Peyer's patch (tissue), 4 donors: ENCODE data around the gene ZKSCAN5. TPM values are rescaled to one million over a fixed set of nuclear protein-coding genes. Genes with fewer than 3 reads are reported as not detected.
"Not testable (repeated sequence)": the region's sequence is repeated elsewhere in the genome, so short reads cannot be mapped to it uniquely, and the experiment has no call there.

ENCODE experiments used
- DNase-seq, 3 donors: peaks; one replicate each; pipeline ENCODE4 v3.0.0-alpha.2; 2017 to 2019
- H3K27ac ChIP-seq, 4 donors: fragments of 200-600 bp; sonication (generic); one replicate each; pipeline ENCODE4 v1.5.1; 2016 to 2019
- H3K27me3 ChIP-seq, 2 donors: fragments of 200-600 bp; sonication (generic); one replicate each; pipeline ENCODE4 v1.5.1; 2019
- H3K36me3 ChIP-seq, 3 donors: fragments of 200-600 bp; sonication (generic); one replicate each; pipeline ENCODE4 v1.5.1; 2016 to 2019
- H3K4me1 ChIP-seq, 4 donors: fragments of 200-600 bp; sonication (generic); one replicate each; pipeline ENCODE4 v1.5.1; 2016 to 2019
- H3K4me3 ChIP-seq, 4 donors: fragments of 200-600 bp; sonication (generic); 1 replicate in 3 of 4; 2 replicates in 1 of 4; pipeline ENCODE4 v1.5.1; 2016 to 2019; ENCODE audit warnings: mild to moderate bottlenecking in 1 of 4
- H3K9me3 ChIP-seq, 4 donors: fragments of 200-600 bp; sonication (generic); one replicate each; pipeline ENCODE4 v1.5.1; 2016 to 2019; ENCODE audit warnings: mild to moderate bottlenecking in 1 of 4
- POLR2A ChIP-seq, 2 donors: fragments of 450-650 bp; IDR thresholded peaks; one replicate each; pipeline ENCODE4 v1.5.1; 2017; ENCODE audit warnings: antibody characterized with exemption in 2 of 2, mild to moderate bottlenecking in 2 of 2, moderate library complexity in 2 of 2
- total RNA-seq, 4 donors: library from RNA; depleted of rRNA; stranded (reverse); fragments of >200 nt; gene quantifications; one replicate each; pipeline ENCODE4 v1.1.0, GENCODE V29; 2016
- TF ChIP-seq, protein P1 (sequence below), 6 experiments: fragments of 450-650 bp in 4 of 6; fragments of 200-600 bp in 2 of 6; sonication (generic) in 1 of 6; IDR thresholded peaks; one replicate each; pipeline ENCODE4 v1.5.1; 2017 to 2019; ENCODE audit warnings: antibody characterized with exemption in 6 of 6, mild to moderate bottlenecking in 3 of 6, moderate library complexity in 1 of 6

Gene ZKSCAN5
- total RNA-seq, 4 donors from 2014 or later = 7.2 to 20.6 (median 11.7) TPM

- no peak overlapping the region for H3K4me3 ChIP-seq
- no peak for DNase-seq
- H3K4me1 ChIP-seq = peaks cover 0 to 8% (median 1%) of the 10 kb centered on the region in 4 donors
- H3K9me3 ChIP-seq = no peaks in the 10 kb centered on the region
- peaks cover 0 to 27% (median 0%) of the 10 kb centered on the region in 3 donors for H3K36me3 ChIP-seq
- H3K27ac ChIP-seq = no peak overlapping the region
- no peaks in the 10 kb centered on the region for H3K27me3 ChIP-seq
- no peak for TF ChIP-seq POLR2A (IDR thresholded peaks at IDR 0.05)
- TF ChIP-seq, protein P1, sequence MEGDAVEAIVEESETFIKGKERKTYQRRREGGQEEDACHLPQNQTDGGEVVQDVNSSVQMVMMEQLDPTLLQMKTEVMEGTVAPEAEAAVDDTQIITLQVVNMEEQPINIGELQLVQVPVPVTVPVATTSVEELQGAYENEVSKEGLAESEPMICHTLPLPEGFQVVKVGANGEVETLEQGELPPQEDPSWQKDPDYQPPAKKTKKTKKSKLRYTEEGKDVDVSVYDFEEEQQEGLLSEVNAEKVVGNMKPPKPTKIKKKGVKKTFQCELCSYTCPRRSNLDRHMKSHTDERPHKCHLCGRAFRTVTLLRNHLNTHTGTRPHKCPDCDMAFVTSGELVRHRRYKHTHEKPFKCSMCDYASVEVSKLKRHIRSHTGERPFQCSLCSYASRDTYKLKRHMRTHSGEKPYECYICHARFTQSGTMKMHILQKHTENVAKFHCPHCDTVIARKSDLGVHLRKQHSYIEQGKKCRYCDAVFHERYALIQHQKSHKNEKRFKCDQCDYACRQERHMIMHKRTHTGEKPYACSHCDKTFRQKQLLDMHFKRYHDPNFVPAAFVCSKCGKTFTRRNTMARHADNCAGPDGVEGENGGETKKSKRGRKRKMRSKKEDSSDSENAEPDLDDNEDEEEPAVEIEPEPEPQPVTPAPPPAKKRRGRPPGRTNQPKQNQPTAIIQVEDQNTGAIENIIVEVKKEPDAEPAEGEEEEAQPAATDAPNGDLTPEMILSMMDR (IDR thresholded peaks at IDR 0.05) = no peak
These were observed 71.8 kb downstream of the ZKSCAN5 start for GRCh38 chr7:99576251-99576650.

GRCh38 chr7:99579281-99579955, 75.0 kb downstream of the ZKSCAN5 start:
- no peaks in the 10 kb centered on the region for H3K9me3 ChIP-seq
- H3K27ac ChIP-seq = peak overlapping the region in 1 of 4 donors; percentile 27
- no peaks in the 10 kb centered on the region for H3K27me3 ChIP-seq
- DNase-seq = no peak
- peaks cover 0 to 2% (median 0%) of the 10 kb centered on the region in 3 donors for H3K36me3 ChIP-seq
- no peak for TF ChIP-seq POLR2A (IDR thresholded peaks at IDR 0.05)
- TF ChIP-seq, protein P1 (IDR thresholded peaks at IDR 0.05) = no peak
- peaks cover 0 to 8% (median 1%) of the 10 kb centered on the region in 4 donors for H3K4me1 ChIP-seq
- peak overlapping the region; percentile 44 to 63 (median 60) for H3K4me3 ChIP-seq

- DNase-seq = peak; percentile 20 to 59 (median 56)
These were observed 75.7 kb downstream of the ZKSCAN5 start for GRCh38 chr7:99579956-99580777.

DNA sequence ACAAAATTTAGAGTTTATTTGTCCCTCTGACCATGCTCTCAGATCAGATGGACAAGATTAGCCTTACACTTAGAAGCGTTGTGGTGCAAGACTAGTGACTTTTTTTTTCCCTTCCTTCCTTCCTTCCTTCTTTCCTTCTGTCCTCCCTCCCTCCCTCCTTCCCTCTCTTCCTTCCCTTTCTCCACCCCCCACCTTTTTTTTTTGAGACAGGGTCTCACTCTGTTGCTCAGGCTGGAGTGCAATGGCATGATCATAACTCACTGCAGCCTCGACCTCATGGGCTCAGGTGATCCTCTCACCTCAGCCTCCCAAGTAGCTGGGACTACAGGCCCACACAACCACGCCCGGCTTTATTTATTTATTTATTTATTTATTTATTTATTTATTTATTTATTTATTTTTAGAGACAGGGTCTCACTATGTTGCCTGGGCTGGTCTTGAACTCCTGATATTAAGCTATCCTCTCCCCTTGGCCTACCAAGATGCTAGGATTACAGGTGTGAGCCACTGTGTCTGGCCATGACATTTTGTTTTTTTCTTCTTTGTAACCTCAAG, 76.4 kb downstream of the ZKSCAN5 start:
- H3K27ac ChIP-seq, H3K4me1 ChIP-seq, H3K27me3 ChIP-seq, H3K36me3 ChIP-seq, DNase-seq, H3K9me3 ChIP-seq: not testable (repeated sequence)
- H3K4me3 ChIP-seq = peak overlapping the region; percentile 44 to 63 (median 60)

More at GRCh38 chr7:99579956-99580777, 75.7 kb downstream of the ZKSCAN5 start:
- TF ChIP-seq, protein P1 (IDR thresholded peaks at IDR 0.05) = peak in 3 of 6 experiments; percentile 11 to 17 (median 13)
- TF ChIP-seq POLR2A (IDR thresholded peaks at IDR 0.05) = no peak
- H3K4me3 ChIP-seq = peak overlapping the region; percentile 44 to 63 (median 60)
- no peaks in the 10 kb centered on the region for H3K27me3 ChIP-seq
- peak overlapping the region in 2 of 4 donors; percentile 27 to 42 for H3K27ac ChIP-seq
- H3K4me1 ChIP-seq = peaks cover 0 to 8% (median 1%) of the 10 kb centered on the region in 4 donors
- no peaks in the 10 kb centered on the region for H3K9me3 ChIP-seq
- peaks cover 0 to under 1% (median 0%) of the 10 kb centered on the region in 3 donors for H3K36me3 ChIP-seq

Other genes with a start within 250 kb of the ZKSCAN5 start
- not detected for gene MYH16, start 231.8 kb upstream of the ZKSCAN5 start, total RNA-seq
- gene ARPC1A, start 178.8 kb upstream of the ZKSCAN5 start, total RNA-seq = 100 to 1,000 TPM; 195 to 278 (median 225) TPM
- 100 to 1,000 TPM; 228 to 386 (median 343) TPM for gene ARPC1B, start 129.9 kb upstream of the ZKSCAN5 start, total RNA-seq
- gene PDAP1, start 96.1 kb upstream of the ZKSCAN5 start, total RNA-seq = 10 to 100 TPM; 32.4 to 52.0 (median 40.6) TPM
- 10 to 100 TPM; 44.7 to 82.0 (median 58.4) TPM for gene BUD31, start 95.7 kb upstream of the ZKSCAN5 start, total RNA-seq
- 1 to 10 TPM; 8.3 to 9.1 (median 8.6) TPM for gene PTCD1, start 65.9 kb upstream of the ZKSCAN5 start, total RNA-seq
- 10 to 100 TPM; 21.4 to 42.2 (median 35.5) TPM for gene CPSF4, start 65.7 kb upstream of the ZKSCAN5 start, total RNA-seq
- gene ATP5MF, start 38.5 kb upstream of the ZKSCAN5 start, total RNA-seq = 100 to 1,000 TPM; 352 to 597 (median 546) TPM
- gene ZNF789, start 31.8 kb upstream of the ZKSCAN5 start, total RNA-seq = 10 to 100 TPM; 23.8 to 44.8 (median 36.8) TPM
- gene ZNF394, start 4.4 kb upstream of the ZKSCAN5 start, total RNA-seq = 10 to 100 TPM; 37.3 to 71.8 (median 58.0) TPM
- 1 to 10 TPM; 2.2 to 4.2 (median 2.6) TPM for gene FAM200A, start 47.5 kb downstream of the ZKSCAN5 start, total RNA-seq
- gene ZNF655, start 54.0 kb downstream of the ZKSCAN5 start, total RNA-seq = 100 to 1,000 TPM; 111 to 169 (median 139) TPM
- not detected for gene TMEM225B, start 93.6 kb downstream of the ZKSCAN5 start, total RNA-seq
- 10 to 100 TPM; 20.0 to 36.4 (median 31.9) TPM for gene ZSCAN25, start 112.3 kb downstream of the ZKSCAN5 start, total RNA-seq
- 1,000 to 10,000 TPM in 2 of 4 donors, 100 to 1,000 TPM in 2; 135 to 1,701 (median 1,072) TPM for gene CYP3A5, start 175.3 kb downstream of the ZKSCAN5 start, total RNA-seq
- 1 to 10 TPM in 1 of 4 donors, under 1 TPM in 1, not detected in 2; 0.76 to 5.3 TPM for gene CYP3A7, start 230.5 kb downstream of the ZKSCAN5 start, total RNA-seq